GM19438 (cell line): ENCODE results near the gene ATP5F1E.
"Not testable (repeated sequence)": the region's sequence is repeated elsewhere in the genome, so short reads cannot be mapped to it uniquely, and the experiment has no call there.

Source experiments
- ATAC-seq: cut with Tn5 transposase; IDR thresholded peaks from one replicate; pipeline ENCODE4 v1.9.1; 2021; ENCODE audit warnings: low read depth; ENCODE audit not compliant: unreplicated experiment

ATP5F1E gene

DNA sequence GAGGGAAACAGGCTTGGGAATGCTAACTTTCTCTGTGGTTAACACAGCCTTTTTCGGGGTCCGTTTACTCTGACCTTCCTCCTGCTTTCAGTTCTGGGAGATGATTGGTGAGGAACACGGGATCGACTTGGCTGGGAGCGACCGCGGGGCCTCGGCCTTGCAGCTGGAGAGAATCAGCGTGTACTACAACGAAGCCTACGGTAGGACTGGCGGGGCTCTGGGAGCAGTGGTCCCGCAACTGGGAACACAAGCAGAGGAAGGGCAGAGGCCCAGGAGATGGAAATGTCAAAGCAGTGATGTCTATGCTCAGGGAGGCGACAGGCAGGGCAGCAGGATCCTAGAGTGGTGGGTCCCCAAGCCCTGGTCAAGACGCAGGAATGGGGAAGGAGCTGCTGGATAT is 9.4 kb downstream of the ATP5F1E start:
- no peak for ATAC-seq

DNA sequence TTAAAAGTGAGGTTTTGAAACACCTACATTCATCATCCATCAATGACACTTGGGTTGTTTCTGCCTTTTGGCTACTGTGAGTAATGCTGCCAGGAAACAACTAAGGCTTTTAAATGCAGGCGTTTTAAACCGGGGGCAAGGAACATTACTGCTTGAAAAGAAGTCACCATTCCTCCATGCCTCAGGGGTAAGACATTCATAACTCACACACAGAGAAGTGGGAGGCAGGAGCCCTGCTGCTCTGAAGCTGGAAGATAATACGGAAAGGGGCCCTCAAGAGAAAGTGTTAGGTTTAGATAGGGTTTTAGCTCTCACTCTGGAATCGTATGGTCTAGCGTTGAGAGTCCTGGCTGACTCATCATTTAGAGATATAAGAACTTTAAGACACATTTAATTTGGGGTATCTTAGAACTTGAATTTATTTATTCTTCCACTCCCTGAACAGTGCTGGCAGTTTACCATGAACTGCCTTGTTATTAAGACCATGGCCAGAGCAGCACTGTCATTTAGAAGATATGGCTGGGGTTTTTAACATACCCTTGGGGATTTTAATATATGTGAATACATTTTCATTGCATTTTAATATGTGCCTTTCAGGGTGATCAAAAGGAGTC is 11.1 kb downstream of the ATP5F1E start:
- ATAC-seq = no peak

DNA sequence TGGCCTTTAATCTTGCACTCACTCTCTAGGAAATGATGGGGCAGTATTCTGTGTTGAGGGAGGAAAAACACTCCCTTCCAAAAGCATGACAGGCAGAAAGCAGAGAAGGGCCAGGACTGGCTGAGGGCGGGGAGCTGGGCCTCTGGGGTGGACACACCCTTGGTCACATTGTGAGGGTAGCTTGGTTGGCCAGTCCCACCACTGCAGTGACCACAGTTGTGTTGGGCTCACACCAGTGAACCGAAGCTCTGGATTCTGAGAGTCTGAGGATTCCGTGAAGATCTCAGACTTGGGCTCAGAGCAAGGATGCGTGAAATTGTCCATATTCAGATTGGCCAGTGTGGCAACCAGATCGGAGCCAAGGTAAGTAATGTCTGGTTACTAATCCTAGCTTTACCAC is 12.9 kb downstream of the ATP5F1E start, which contains the start of gene TUBB1:
Gene TUBB1, plus strand, starts transcription at position 213 of the 400 bp plus-strand sequence. Its CDS starts 94 bp downstream, at position 307.
- no peak for ATAC-seq

DNA sequence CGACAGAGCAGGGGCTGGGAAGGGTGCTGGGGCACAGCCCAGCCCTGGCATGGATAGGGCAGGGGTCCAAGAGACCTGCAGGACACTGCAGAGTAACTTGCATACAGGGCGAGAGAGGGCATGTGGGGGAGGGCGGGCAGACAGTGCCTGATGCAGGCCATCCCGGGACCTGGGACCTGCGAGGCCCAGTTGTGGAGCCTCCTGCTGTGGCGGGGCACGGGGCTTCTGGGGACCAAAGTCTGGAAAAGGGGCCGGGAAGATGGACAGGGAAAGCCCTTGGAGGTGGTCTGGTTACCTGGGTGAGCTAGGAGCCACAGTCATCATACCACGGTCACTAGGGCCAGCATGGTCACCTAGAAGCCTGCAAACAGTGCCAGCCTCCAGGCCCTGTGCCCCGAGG is 13.3 kb downstream of the ATP5F1E start:
- ATAC-seq = no peak

DNA sequence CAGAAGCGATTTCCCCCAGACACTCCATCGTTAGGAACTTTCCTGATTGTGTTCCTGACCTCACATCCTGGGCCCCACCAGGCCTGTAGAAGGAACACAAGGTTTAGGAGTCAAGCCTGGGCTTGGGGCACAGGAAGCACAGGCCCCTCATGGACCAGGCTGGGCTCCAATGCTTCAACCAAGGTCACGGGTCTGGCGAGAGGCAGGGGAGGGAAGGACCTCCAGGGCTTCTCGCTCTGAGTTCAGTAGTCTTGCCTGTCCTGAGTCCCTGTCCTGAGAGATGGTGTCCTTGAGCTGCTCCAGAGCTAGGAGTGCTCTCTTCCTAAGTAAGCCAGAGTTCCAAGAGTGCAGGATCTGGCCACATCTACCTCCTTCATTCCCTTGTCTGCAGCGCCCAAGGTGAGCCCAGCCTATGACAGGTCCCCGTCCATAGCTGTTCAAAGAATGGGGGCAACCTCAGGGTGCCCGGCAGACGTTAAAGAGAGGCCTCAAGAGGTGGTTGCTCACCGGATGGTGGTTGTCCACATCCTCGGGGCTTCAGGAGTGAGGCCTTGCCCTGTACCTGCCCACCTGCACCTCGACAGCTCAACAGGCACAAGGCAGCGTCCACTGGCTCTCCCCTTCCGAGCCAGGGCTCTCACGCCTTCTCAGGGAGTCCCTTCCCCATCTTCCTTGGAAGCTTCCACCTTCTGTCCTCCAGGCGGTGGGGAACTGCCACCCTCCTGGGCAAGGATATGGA is 14.5 kb downstream of the ATP5F1E start:
- ATAC-seq = no peak

DNA sequence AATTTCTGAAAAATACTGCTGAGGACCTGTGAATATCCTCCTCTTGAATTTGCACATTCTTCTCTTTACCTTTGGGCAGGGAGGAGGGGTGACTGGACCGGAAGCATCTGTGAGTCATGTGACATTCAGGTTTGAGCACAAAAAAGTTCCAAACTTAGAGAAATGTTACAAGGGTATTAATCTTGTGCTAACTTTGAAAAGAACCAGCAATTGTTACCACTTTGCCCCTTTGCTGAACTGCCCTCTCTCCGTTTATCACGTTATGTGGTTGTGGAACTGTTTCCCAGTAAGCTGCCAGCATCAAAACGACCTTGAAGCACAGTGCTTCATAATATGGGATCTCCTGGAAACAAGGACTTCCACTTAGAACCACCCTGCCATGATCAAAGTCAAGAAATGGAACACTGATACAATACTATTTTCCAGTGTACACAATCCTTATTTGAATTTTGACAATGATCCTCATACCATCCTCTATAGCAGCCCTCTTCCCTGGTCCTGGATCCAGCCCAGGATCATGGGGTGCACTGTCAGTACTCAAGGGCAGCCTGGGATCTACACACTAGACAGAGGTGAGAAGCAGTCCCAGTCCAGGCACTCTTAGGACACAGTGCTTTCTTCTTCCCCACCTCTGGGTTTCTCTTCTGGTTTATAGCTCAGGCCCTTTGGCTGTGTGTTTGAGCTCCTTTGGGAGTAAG is 15.2 kb downstream of the ATP5F1E start:
- no peak for ATAC-seq

DNA sequence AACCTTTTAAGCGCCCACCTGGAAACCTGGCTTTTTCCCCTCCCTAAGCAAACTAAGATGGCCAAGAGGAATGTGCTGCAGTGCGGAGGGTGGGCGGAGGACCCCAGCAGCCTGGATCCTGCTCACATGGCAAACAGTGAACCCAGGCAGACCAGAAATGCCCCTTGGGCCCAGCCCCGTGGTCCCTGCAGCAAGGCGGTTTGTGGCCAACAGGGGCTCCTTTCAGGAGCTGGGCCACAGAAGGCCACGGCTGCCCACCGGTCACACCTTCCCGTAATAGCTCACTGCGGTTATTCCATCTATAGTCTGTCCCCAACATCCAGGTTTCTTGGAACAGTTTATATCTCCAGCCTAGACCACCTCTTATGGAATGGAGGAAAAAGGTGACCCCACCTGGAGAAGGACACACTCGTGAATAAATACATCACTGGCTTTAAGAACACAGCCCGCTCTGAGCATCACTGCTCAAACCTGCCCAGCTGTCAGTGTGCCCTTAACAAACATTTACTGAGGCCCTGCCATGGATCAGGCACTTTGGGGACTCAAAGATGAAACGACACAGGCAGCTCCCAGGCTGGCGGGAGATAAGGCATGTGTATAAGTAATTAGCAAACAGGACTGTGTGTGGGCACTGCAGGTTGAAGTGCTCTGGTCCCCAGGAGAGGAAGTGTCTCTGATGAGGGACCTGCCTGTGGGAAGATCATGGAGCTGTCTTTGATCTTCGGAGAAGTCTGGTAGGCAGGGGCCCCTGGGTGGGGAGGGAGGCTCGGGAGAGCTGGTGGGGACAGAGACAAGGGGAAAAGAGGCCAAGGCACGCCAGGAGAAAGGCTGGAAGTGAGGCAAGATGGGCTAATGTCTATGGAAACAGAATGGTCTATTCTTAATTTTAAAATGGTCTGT is 16.1 kb downstream of the ATP5F1E start:
- no peak for ATAC-seq

DNA sequence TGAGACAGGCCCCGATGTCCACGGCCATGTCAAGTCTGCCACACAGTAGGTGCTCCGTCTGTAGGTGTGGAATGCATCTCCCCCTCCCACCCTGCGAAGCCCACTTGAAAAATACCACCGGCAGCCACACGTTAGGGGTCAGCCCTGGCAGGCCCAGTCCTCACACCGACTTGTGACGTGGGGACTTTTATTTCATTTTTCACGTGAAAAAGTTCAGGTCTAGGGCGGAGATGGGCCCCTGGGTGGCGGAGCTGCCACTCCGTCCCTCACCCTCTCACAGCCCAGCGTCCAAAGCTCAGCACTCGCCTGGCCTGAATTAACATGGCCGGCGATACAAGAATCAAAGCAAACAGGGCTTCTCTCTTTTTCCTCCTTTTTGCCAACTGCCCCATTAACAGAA is 16.7 kb downstream of the ATP5F1E start:
- no peak for ATAC-seq

DNA sequence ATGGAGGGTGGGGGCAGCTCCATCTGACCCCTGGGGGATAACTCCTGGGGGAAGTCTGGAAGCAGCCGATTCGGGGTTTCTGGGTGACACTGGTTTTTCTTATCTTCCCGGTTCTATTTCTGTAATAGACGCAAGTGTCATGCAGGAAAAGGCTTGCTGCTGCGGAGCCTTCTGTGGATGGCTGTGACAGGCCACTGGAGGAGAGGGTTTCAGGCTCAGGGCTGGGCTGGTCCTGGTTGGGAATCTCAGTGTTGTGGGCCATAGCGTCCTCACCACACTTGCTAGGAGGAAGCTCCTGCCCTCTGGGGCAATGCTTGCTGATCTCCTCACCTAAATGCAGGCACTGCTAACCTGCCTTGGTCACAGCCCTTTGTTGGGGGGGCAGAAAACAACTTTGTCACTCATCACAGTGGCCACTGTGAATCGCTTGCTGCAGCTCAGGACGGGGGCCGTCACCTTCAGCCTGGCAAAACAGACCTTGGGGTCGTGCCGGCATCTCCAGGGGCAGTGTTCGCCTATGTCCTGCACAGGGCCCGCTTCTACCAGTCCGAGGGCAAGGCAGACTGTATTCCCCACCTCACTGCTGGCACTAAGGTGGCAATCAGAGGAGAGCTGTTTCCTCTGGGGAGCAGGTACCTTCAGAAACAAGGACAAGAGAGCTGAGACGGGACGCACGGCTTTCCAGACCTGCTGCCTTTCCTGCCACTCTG is 17.3 kb downstream of the ATP5F1E start:
- ATAC-seq = no peak

DNA sequence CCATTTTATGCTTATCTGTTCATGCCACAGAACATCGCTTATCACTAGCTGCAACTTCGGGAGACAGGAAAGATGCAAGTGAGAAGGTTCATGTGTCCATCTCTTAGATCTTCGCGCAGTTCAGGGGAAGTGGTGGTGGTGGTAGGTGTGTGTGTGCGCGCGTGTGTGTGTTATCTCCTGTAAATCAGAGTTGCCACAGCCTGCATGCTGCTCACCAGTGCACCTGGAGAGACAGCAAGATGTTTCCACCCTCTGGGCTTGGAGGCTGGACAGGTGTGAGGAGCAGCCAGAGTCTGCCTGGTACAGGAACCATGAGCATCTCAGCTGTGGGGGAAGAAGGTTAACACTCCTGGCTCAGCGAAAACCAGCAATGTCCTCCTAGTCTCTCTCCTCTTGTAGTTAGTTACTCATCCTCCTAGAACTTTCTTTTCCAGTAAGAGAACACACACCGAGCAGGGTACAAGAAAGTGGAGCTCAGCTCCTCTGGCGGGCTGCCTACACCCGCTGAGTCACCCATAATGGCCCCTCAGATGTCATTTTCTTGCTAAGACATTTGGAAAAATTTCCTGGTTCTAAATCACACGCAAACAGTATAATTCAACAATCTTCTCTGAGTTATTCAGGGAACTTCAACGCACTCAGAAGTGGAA is 18.1 kb downstream of the ATP5F1E start:
- no peak for ATAC-seq

DNA sequence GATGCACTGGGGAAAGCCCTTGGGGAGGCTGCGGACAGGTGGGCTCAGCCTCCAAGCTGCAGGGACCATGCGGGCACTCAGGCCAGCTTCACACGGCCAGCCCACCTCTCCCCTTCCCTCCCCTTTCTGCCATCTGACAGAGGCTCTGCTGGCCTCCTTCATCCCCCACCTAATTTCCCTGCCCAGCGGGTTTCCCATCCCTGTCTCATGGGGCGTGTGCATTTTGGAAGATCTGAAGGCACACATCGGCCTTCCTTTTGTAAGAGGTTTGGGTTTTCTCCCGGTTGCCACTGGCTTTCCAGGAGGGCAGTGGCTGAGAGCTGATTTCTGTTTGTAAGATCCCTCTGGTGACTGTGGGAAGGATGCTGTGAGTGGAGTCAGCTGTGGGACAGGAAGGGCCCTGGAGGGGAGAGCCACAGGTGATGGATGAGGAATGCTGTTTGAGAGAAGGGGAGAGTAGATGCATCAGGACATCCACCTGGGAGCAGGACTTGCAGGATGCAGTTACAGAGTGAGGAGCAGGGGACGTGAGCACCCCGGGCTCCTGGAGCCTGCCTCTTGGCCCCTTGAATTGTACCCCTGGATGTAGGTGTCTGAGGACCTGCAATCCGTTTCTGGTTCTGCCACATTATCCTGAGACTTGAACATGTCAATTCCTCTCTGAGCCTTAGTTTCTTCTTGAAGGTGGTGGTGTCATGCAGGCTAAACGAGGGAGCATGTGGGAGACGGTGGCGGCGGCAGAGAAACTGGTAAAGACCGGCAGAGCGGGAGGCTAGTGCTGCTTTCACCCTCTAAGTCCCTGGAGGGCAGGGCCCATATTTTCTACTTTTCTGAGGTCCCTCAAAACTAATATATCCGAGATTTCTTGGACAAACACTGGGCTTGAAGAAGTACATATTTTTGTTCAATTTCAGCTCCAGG is 18.8 kb downstream of the ATP5F1E start:
- ATAC-seq = no peak

DNA sequence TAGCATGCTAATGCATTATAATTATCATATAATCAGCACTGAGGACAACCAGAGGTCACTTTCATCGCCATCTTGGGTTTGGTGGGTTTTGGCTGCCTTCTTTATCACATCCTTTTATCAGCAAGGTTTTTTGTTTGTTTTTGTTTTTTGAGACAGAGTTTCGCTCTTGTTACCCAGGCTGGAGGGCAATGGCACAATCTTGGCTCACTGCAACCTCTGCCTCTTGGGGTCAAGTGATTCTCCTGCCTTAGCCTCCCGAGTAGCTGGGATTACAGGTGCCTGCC is 20.3 kb downstream of the ATP5F1E start:
- not testable (repeated sequence) for ATAC-seq

DNA sequence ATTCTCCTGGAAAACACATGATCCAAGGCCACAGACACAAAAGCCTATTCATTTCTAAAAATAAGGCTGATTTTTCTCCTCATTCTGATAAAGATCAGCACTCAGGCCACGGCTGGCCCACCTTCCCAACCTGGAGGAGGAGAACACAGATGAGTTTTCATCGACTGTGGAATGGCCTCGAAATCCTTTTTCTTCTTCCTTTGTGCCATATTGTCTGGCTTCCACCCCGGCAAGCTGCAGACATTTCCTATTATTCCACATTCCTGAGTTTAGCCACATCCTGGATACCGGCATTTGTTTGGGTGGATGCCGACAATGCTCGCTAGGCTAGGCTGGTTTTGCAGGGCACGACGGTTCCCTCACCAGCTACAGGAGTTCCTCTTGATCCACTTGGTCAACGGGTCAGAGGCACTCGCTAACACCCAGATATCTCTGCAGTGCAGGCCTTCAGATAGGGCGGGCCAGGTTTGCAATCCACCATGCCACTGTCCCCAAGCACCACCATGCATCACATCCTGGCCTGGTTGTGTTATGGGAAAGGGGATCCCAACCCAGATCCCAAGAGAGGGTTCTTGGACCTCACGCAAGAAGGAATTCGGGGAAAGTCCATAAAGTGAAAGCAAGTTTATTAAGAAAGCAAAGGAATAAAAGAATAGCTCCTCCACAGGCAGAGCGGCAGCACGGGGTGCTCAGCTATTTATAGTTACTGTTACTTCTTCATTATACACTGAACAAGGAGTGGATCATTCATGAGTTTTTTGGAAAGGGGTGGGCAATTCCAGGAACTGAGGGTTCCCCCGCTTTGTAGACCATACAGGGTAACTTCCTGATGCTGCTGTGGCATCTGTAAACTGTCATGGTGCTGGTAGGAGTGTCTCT is 20.9 kb downstream of the ATP5F1E start:
- no peak for ATAC-seq

DNA sequence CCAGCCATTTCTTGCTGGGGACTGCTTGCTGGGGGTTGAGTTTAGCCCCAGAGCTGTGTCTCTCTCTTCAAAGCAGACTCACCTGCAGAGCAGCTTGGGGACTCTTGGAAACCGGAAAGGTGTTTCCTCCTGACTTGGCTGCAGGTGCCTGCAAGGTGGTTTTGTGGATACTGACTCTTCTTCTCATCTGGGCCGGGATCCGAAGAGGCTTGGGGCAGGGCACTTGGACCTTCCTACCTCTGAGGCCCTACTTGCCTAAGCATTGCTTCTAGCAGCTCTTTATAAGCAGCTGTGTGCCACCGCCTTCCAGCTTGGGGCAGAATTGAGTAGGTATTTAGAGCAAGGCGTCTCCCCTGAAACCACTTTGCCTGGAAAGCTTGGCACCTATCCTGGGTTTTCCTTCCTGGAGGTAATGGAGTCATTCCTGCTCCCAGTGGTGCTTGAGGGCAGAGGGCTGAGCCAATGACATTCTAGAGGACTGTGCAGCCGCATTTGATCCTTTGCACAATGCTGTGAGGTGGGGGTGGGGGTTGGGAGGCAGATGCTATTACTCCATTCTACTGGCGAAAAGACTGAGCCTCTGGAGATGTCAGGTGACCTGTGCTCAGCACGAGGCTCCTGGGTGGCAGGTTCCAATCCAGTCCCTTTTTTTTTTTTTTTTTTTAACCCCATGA is 21.7 kb downstream of the ATP5F1E start:
- ATAC-seq = no peak

DNA sequence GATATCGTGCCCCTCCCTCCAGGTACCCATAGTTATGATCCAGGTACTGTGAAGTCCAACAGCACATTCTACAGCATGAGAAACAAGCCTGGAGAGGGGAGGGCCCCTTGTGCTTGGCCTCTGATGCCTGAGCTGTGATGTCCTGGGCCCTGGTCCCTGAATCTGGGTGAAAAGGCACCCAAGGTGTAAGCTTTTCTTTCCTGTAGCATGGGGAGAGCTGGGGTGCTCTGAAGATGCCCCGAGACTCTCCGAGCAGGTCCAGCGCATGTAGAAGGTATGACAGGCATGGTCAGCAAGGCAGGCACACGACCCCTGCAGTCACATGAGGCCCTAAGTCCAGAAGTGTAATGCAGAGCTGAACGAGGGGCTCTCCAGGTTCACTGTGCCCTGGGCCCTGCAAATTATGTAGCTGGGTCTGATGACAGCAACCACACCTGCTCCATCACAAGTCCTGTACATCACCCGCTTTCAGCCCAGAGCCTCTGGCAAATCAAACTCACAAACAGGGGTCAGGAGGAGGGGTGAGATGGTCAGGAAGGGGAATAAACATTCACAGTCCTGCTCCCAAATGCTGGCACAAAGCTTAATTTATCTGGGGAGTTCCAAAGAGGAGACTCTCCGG is 23.3 kb downstream of the ATP5F1E start:
- ATAC-seq = no peak

DNA sequence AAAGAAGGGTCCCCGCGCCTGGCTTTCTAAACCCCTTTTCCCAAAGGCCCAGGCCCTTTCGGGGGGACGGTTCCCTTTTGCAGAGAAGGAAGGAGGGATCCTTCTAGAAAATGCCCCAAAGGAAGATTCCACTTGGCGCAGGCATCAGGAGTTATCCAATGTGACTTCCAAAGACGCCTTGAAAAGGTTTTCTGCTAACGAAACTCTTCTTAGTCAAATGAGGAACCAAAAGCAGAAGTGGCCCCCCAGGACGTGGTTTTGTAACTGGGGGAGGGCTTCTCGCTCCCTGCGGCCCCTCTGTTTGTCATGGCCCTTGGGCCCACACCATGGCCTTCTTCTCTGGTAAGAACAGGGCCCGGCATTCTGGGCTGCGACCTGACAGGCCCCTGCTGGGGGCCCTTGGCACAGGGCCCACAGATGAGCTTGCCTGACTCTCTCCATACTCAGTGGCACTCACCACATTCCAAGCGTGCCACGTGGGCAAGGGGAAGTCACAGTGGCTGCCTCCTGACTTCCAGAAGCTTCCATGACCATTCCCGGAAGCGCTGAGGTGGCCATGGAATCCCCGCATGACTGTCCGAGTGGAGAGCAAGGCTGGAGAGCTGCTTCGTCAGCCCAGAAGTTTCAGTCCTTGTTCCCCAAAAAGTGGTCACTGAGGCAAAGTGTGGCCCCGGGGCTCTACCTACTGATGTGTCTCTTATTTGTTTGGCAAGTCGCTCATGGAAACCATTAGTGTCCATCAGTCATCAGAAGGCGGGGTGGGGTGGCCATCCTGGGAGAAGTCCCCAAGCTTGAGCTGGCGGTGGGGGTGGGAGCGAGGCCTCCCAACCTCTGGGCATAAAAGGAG is 24.2 kb downstream of the ATP5F1E start:
- ATAC-seq = peak; percentile 37
